HG02884 (cell line): ENCODE results near the gene ANKS1B.
"Not testable (repeated sequence)": the region's sequence is repeated elsewhere in the genome, so short reads cannot be mapped to it uniquely, and the experiment has no call there.

Experiments
- ATAC-seq: cut with Tn5 transposase; IDR thresholded peaks from one replicate; pipeline ENCODE4 v1.9.1; 2021; ENCODE audit warnings: mild to moderate bottlenecking, moderate library complexity; ENCODE audit not compliant: unreplicated experiment

ANKS1B gene

GRCh38 chr12:99709116-99709515 lies 275.6 kb downstream of the ANKS1B start:
- ATAC-seq: no peak

- ATAC-seq: no peak
Observed at GRCh38 chr12:99707883-99708282, 276.9 kb downstream of the ANKS1B start.

GRCh38 chr12:99706736-99707473 lies 277.8 kb downstream of the ANKS1B start:
- ATAC-seq: no peak

GRCh38 chr12:99704458-99704857 lies 280.3 kb downstream of the ANKS1B start:
- ATAC-seq: no peak

GRCh38 chr12:99704036-99704435 lies 280.7 kb downstream of the ANKS1B start:
- no peak for ATAC-seq

GRCh38 chr12:99700032-99700431 lies 284.7 kb downstream of the ANKS1B start:
- no peak for ATAC-seq

GRCh38 chr12:99695050-99695449 lies 289.7 kb downstream of the ANKS1B start:
- ATAC-seq: no peak

- no peak for ATAC-seq
Observed at GRCh38 chr12:99686142-99686541, 298.6 kb downstream of the ANKS1B start.

GRCh38 chr12:99680276-99680675 lies 304.5 kb downstream of the ANKS1B start:
- no peak for ATAC-seq

- no peak for ATAC-seq
Observed at GRCh38 chr12:99670635-99671034, 314.1 kb downstream of the ANKS1B start.

GRCh38 chr12:99658671-99659349 lies 325.9 kb downstream of the ANKS1B start:
- no peak for ATAC-seq

GRCh38 chr12:99649551-99649950 lies 335.2 kb downstream of the ANKS1B start:
- ATAC-seq: no peak

GRCh38 chr12:99648183-99648582 lies 336.6 kb downstream of the ANKS1B start:
- no peak for ATAC-seq

GRCh38 chr12:99647453-99647852 lies 337.3 kb downstream of the ANKS1B start, which contains the start of gene GARIN6:
GARIN6 (plus strand) TSS chr12:99647753; CDS start chr12:99648175, 422 bp downstream.
- no peak for ATAC-seq

- no peak for ATAC-seq
Observed at GRCh38 chr12:99644629-99645028, 340.1 kb downstream of the ANKS1B start.

GRCh38 chr12:99627459-99627858 lies 357.3 kb downstream of the ANKS1B start:
- ATAC-seq: no peak

GRCh38 chr12:99624591-99624990 lies 360.1 kb downstream of the ANKS1B start:
- not testable (repeated sequence) for ATAC-seq

- ATAC-seq: no peak
Observed at GRCh38 chr12:99620159-99620479, 364.6 kb downstream of the ANKS1B start.

- ATAC-seq: peak; percentile 96
Observed at GRCh38 chr12:99619389-99620158, 365.2 kb downstream of the ANKS1B start.

GRCh38 chr12:99618657-99619056 lies 366.1 kb downstream of the ANKS1B start:
- no peak for ATAC-seq

GRCh38 chr12:99611599-99611998 lies 373.1 kb downstream of the ANKS1B start:
- ATAC-seq: no peak

GRCh38 chr12:99611117-99611516 lies 373.6 kb downstream of the ANKS1B start:
- ATAC-seq: no peak
